Measurements from ENCODE around the gene PPIF. TPM values are rescaled to one million over a fixed set of nuclear protein-coding genes. Genes with fewer than 3 reads are reported as not detected.

The PPIF gene
- total RNA-seq, 3 donors from 2014 or later: 16.0 to 39.3 (median 30.7) TPM

- TF ChIP-seq POLR2A (IDR thresholded peaks at IDR 0.05) (no peak), CTCF (IDR thresholded peaks at IDR 0.05) (no peak), POLR2AphosphoS5 (IDR thresholded peaks at IDR 0.05) (no peak)
- no peaks in the 10 kb centered on the region for H3K9me3 ChIP-seq
- H3K27ac ChIP-seq: peak overlapping the region; percentile 68 to 94
- no peaks in the 10 kb centered on the region for H3K4me1 ChIP-seq
- H3K4me3 ChIP-seq: peak overlapping the region in 1 of 3 donors; percentile 40
- intact Hi-C loops (cut with DNase I; ENCODE audit: low total_unique reads): loop anchor here (10.0 kb wide), 1 partner anchor 85 kb away; no protein-coding TSS in a partner anchor
- peak in 1 of 2 donors; percentile 17 for DNase-seq (ENCODE audit: low spot score in 2 of 2)
- no peaks in the 10 kb centered on the region for H3K36me3 ChIP-seq
- H3K27me3 ChIP-seq: no peaks in the 10 kb centered on the region
Measured at GRCh38 chr10:79379512-79380124, 32.3 kb downstream of the PPIF start.

GRCh38 chr10:79380125-79380945 lies 33.1 kb downstream of the PPIF start:
- Histone ChIP-seq H3K36me3 (no peaks in the 10 kb centered on the region), H3K9me3 (no peaks in the 10 kb centered on the region), H3K4me1 (no peaks in the 10 kb centered on the region), H3K27ac (peak overlapping the region; percentile 68 to 94), H3K27me3 (no peaks in the 10 kb centered on the region), H3K4me3 (peak overlapping the region in 1 of 3 donors; percentile 40)
- intact Hi-C loops (cut with DNase I; ENCODE audit: low total_unique reads): no loop called here
- peak in 1 of 2 donors; percentile 37 for DNase-seq (ENCODE audit: low spot score in 2 of 2)
- no peak for TF ChIP-seq POLR2A (IDR thresholded peaks at IDR 0.05)
- no peak for TF ChIP-seq POLR2AphosphoS5 (IDR thresholded peaks at IDR 0.05)
- TF ChIP-seq CTCF (IDR thresholded peaks at IDR 0.05): no peak

GRCh38 chr10:79380946-79381721 lies 33.9 kb downstream of the PPIF start:
- intact Hi-C loops (cut with DNase I; ENCODE audit: low total_unique reads): no loop called here

GRCh38 chr10:79381804-79382221 lies 34.5 kb downstream of the PPIF start:
- TF ChIP-seq POLR2A (IDR thresholded peaks at IDR 0.05) (no peak), CTCF (IDR thresholded peaks at IDR 0.05) (no peak), POLR2AphosphoS5 (IDR thresholded peaks at IDR 0.05) (no peak)
- Histone ChIP-seq H3K4me1 (no peaks in the 10 kb centered on the region), H3K4me3 (no peak overlapping the region), H3K9me3 (no peaks in the 10 kb centered on the region), H3K27ac (peak overlapping the region; percentile 68 to 94), H3K27me3 (no peaks in the 10 kb centered on the region), H3K36me3 (no peaks in the 10 kb centered on the region)
- intact Hi-C loops (cut with DNase I; ENCODE audit: low total_unique reads): no loop called here
- peak in 1 of 2 donors; percentile 71 for DNase-seq (ENCODE audit: low spot score in 2 of 2)

More at GRCh38 chr10:79380946-79381721, 33.9 kb downstream of the PPIF start:
- Histone ChIP-seq H3K4me1 (no peaks in the 10 kb centered on the region), H3K9me3 (no peaks in the 10 kb centered on the region), H3K27ac (peak overlapping the region; percentile 68 to 94), H3K36me3 (no peaks in the 10 kb centered on the region), H3K4me3 (no peak overlapping the region), H3K27me3 (no peaks in the 10 kb centered on the region)
- TF ChIP-seq CTCF (IDR thresholded peaks at IDR 0.05): no peak
- no peak for TF ChIP-seq POLR2A (IDR thresholded peaks at IDR 0.05)
- no peak for TF ChIP-seq POLR2AphosphoS5 (IDR thresholded peaks at IDR 0.05)
- peak in 1 of 2 donors; percentile 16 for DNase-seq (ENCODE audit: low spot score in 2 of 2)

Measured in breast epithelium (tissue), 4 donors.